ENCODE data around the gene GPC6.
"Not testable (repeated sequence)": the region's sequence is repeated elsewhere in the genome, so short reads cannot be mapped to it uniquely, and the experiment has no call there.

GPC6 gene

GRCh38 chr13:94328381-94329041 is 1101.9 kb downstream of the GPC6 start:
- Histone ChIP-seq H3K27ac (peak overlapping the region in 2 of 21 experiments; percentile 21 to 54), H3K4me3 (no peak overlapping the region)

- H3K27ac ChIP-seq = peak overlapping the region in 2 of 21 experiments; percentile 23 to 54
These were observed 1102.7 kb downstream of the GPC6 start for GRCh38 chr13:94329277-94329676.

GRCh38 chr13:94329754-94330551 is 1103.3 kb downstream of the GPC6 start:
- Histone ChIP-seq H3K4me3 (no peak overlapping the region), H3K27ac (peak overlapping the region in 3 of 21 experiments; percentile 23 to 45 (median 44))

More at GRCh38 chr13:94329277-94329676, 1102.7 kb downstream of the GPC6 start:
- no peak overlapping the region for H3K4me3 ChIP-seq

GRCh38 chr13:94330552-94331071 is 1104.0 kb downstream of the GPC6 start:
- peak overlapping the region in 1 of 21 experiments; percentile 44 for H3K27ac ChIP-seq

GRCh38 chr13:94331281-94331680 is 1104.7 kb downstream of the GPC6 start:
- Histone ChIP-seq H3K27ac (no peak overlapping the region), H3K4me3 (no peak overlapping the region)

More at GRCh38 chr13:94330552-94331071, 1104.0 kb downstream of the GPC6 start:
- no peak overlapping the region for H3K4me3 ChIP-seq

GRCh38 chr13:94332359-94333096 is 1105.9 kb downstream of the GPC6 start:
- Histone ChIP-seq H3K4me3 (no peak overlapping the region), H3K27ac (no peak overlapping the region)

- Histone ChIP-seq H3K4me3 (no peak overlapping the region), H3K27ac (no peak overlapping the region)
These were observed 1106.7 kb downstream of the GPC6 start for GRCh38 chr13:94333131-94333820.

GRCh38 chr13:94335761-94336526 is 1109.3 kb downstream of the GPC6 start:
- Histone ChIP-seq H3K4me3 (no peak overlapping the region), H3K27ac (no peak overlapping the region)

GRCh38 chr13:94339116-94339687 is 1112.6 kb downstream of the GPC6 start:
- Histone ChIP-seq H3K27ac (no peak overlapping the region), H3K4me3 (no peak overlapping the region)

- Histone ChIP-seq H3K4me3 (no peak overlapping the region), H3K27ac (no peak overlapping the region)
These were observed 1116.0 kb downstream of the GPC6 start for GRCh38 chr13:94342436-94343242.

- H3K27ac ChIP-seq = no peak overlapping the region
- H3K4me3 ChIP-seq = no peak overlapping the region
These were observed 1116.6 kb downstream of the GPC6 start for GRCh38 chr13:94343243-94343585.

GRCh38 chr13:94343687-94344086 is 1117.1 kb downstream of the GPC6 start:
- peak overlapping the region in 1 of 21 experiments; percentile 6 for H3K27ac ChIP-seq
- H3K4me3 ChIP-seq = not testable (repeated sequence)

- H3K27ac ChIP-seq = no peak overlapping the region
These were observed 1117.7 kb downstream of the GPC6 start for GRCh38 chr13:94344126-94344818.

GRCh38 chr13:94345374-94346195 is 1119.0 kb downstream of the GPC6 start:
- H3K27ac ChIP-seq = no peak overlapping the region
- no peak overlapping the region for H3K4me3 ChIP-seq

More at GRCh38 chr13:94344126-94344818, 1117.7 kb downstream of the GPC6 start:
- no peak overlapping the region for H3K4me3 ChIP-seq

- no peak overlapping the region for H3K4me3 ChIP-seq
- no peak overlapping the region for H3K27ac ChIP-seq
These were observed 1119.8 kb downstream of the GPC6 start for GRCh38 chr13:94346261-94347019.

All from skin epidermis (tissue), 12 donors.